BE2C (cell line): ENCODE measurements around the gene TRPM4.

Source experiments
- DNase-seq: peaks from one replicate; pipeline ENCODE4 v3.0.0-alpha.2; 2020
- H3K27me3 ChIP-seq: fragments of 250-450 bp; sonication (Bioruptor Pico); 2 replicates; pipeline ENCODE4 v1.5.1; 2020; ENCODE audit warnings: mild to moderate bottlenecking
- H3K36me3 ChIP-seq: fragments of 250-450 bp; sonication (Bioruptor Pico); 2 replicates; pipeline ENCODE4 v1.5.1; 2020; ENCODE audit warnings: mild to moderate bottlenecking
- H3K4me1 ChIP-seq: fragments of 250-450 bp; sonication (Bioruptor Pico); 2 replicates; pipeline ENCODE4 v1.5.1; 2020
- H3K4me3 ChIP-seq: 2 replicates; pipeline ENCODE4 v1.5.1; 2011; ENCODE audit warnings: low read depth, low read length
- H3K9me3 ChIP-seq: fragments of 250-450 bp; sonication (Bioruptor Pico); 2 replicates; pipeline ENCODE4 v1.5.1; 2020
- CTCF ChIP-seq: IDR thresholded peaks from 2 replicates; pipeline ENCODE4 v1.5.1; 2012; ENCODE audit warnings: mild to moderate bottlenecking, low read depth, low read length

TRPM4 gene

GRCh38 chr19:49149652-49150105, 7.9 kb upstream of the TRPM4 start:
- H3K4me1 ChIP-seq: peaks cover 9% of the 10 kb centered on the region
- DNase-seq: peak; percentile 85
- peak overlapping the region; percentile 89 for H3K4me3 ChIP-seq
- no peaks in the 10 kb centered on the region for H3K36me3 ChIP-seq
- TF ChIP-seq CTCF: no peak
- no peaks in the 10 kb centered on the region for H3K27me3 ChIP-seq
- no peaks in the 10 kb centered on the region for H3K9me3 ChIP-seq

GRCh38 chr19:49150106-49150943, 7.3 kb upstream of the TRPM4 start:
- peak overlapping the region; percentile 89 for H3K4me3 ChIP-seq
- peaks cover 9% of the 10 kb centered on the region for H3K4me1 ChIP-seq
- no peaks in the 10 kb centered on the region for H3K36me3 ChIP-seq
- DNase-seq: peak; percentile 94
- H3K27me3 ChIP-seq: no peaks in the 10 kb centered on the region
- no peak for TF ChIP-seq CTCF
- H3K9me3 ChIP-seq: no peaks in the 10 kb centered on the region

- DNase-seq: no peak
- no peaks in the 10 kb centered on the region for H3K9me3 ChIP-seq
- H3K36me3 ChIP-seq: no peaks in the 10 kb centered on the region
- peak overlapping the region; percentile 89 for H3K4me3 ChIP-seq
- no peaks in the 10 kb centered on the region for H3K27me3 ChIP-seq
- H3K4me1 ChIP-seq: peaks cover 5% of the 10 kb centered on the region
- TF ChIP-seq CTCF: no peak
Observed at GRCh38 chr19:49150944-49151243, 6.7 kb upstream of the TRPM4 start.

- H3K27me3 ChIP-seq: no peaks in the 10 kb centered on the region
- peak overlapping the region; percentile 89 for H3K4me3 ChIP-seq
- H3K36me3 ChIP-seq: no peaks in the 10 kb centered on the region
- peak; percentile 86 for DNase-seq
- no peaks in the 10 kb centered on the region for H3K9me3 ChIP-seq
- H3K4me1 ChIP-seq: peaks cover 5% of the 10 kb centered on the region
- no peak for TF ChIP-seq CTCF
Observed at GRCh38 chr19:49151267-49152118, 6.1 kb upstream of the TRPM4 start.

GRCh38 chr19:49152119-49152550, 5.5 kb upstream of the TRPM4 start:
- Histone ChIP-seq H3K4me1 (peaks cover 5% of the 10 kb centered on the region), H3K27me3 (no peaks in the 10 kb centered on the region), H3K4me3 (no peak overlapping the region), H3K36me3 (no peaks in the 10 kb centered on the region), H3K9me3 (no peaks in the 10 kb centered on the region)
- no peak for DNase-seq
- no peak for TF ChIP-seq CTCF
